ENCODE data around the gene FGD5. TPM values are rescaled to one million over a fixed set of nuclear protein-coding genes. Genes with fewer than 3 reads are reported as not detected.

Gene FGD5
- total RNA-seq, 1 donor: 0.18 TPM

- no peak overlapping the region for H3K4me3 ChIP-seq (ENCODE audit: low read depth, low read length)
- DNase-seq (ENCODE audit: low read depth): peak; percentile 89
- peak; percentile 94 for TF ChIP-seq CTCF (IDR thresholded peaks at IDR 0.05; ENCODE audit: insufficient read depth, low read length)
Observed at GRCh38 chr3:14921034-14921616, 102.4 kb downstream of the FGD5 start.

GRCh38 chr3:14921811-14922705 lies 103.3 kb downstream of the FGD5 start:
- peak; percentile 15 for DNase-seq (ENCODE audit: low read depth)
- no peak for TF ChIP-seq CTCF (IDR thresholded peaks at IDR 0.05; ENCODE audit: insufficient read depth, low read length)
- H3K4me3 ChIP-seq (ENCODE audit: low read depth, low read length): no peak overlapping the region

GRCh38 chr3:14922863-14923262 lies 104.1 kb downstream of the FGD5 start:
- DNase-seq (ENCODE audit: low read depth): no peak
- TF ChIP-seq CTCF (IDR thresholded peaks at IDR 0.05; ENCODE audit: insufficient read depth, low read length): no peak
- H3K4me3 ChIP-seq (ENCODE audit: low read depth, low read length): no peak overlapping the region

GRCh38 chr3:14923476-14923875 lies 104.7 kb downstream of the FGD5 start:
- no peak for TF ChIP-seq CTCF (IDR thresholded peaks at IDR 0.05; ENCODE audit: insufficient read depth, low read length)
- no peak overlapping the region for H3K4me3 ChIP-seq (ENCODE audit: low read depth, low read length)
- DNase-seq (ENCODE audit: low read depth): no peak

- peak; percentile 79 for TF ChIP-seq CTCF (IDR thresholded peaks at IDR 0.05; ENCODE audit: insufficient read depth, low read length)
- peak; percentile 80 for DNase-seq (ENCODE audit: low read depth)
- no peak overlapping the region for H3K4me3 ChIP-seq (ENCODE audit: low read depth, low read length)
Observed at GRCh38 chr3:14925729-14926591, 107.2 kb downstream of the FGD5 start.

GRCh38 chr3:14926592-14926991 lies 107.8 kb downstream of the FGD5 start:
- no peak overlapping the region for H3K4me3 ChIP-seq (ENCODE audit: low read depth, low read length)
- TF ChIP-seq CTCF (IDR thresholded peaks at IDR 0.05; ENCODE audit: insufficient read depth, low read length): no peak
- no peak for DNase-seq (ENCODE audit: low read depth)

Data from fibroblast of the aortic adventitia (primary cell).